DND-41 (cell line): ENCODE results near the gene VWA8.

Experiments used
- CTCF ChIP-seq: IDR thresholded peaks from 2 replicates; pipeline ENCODE4 v1.5.1; 2012; ENCODE audit warnings: borderline replicate concordance, low read length, moderate library complexity, mild to moderate bottlenecking; ENCODE audit not compliant: poor library complexity, severe bottlenecking; ENCODE audit errors: extremely low read depth
- EZH2 ChIP-seq: IDR thresholded peaks from 3 replicates; pipeline ENCODE4 v1.6.1; 2012; ENCODE audit warnings: borderline replicate concordance, low read depth, mild to moderate bottlenecking, moderate library complexity, low read length, inconsistent platforms; ENCODE audit not compliant: severe bottlenecking

GRCh38 chr13:41691274-41691673 is 269.6 kb downstream of the VWA8 start:
- TF ChIP-seq CTCF: no peak
- TF ChIP-seq EZH2: no peak
